DND-41 (cell line): ENCODE results near the gene SKIC8.

ENCODE experiments used
- ATAC-seq: fragments of 200-7000 bp; cut with Tn5 transposase; 3 replicates; pipeline ENCODE4 v1.9.1; 2021; ENCODE audit warnings: low read depth; ENCODE audit not compliant: insufficient read depth
- DNase-seq: peaks from one replicate; pipeline ENCODE4 v3.0.0-alpha.2; 2020
- H2AFZ ChIP-seq: 2 replicates; pipeline ENCODE4 v1.6.0; 2012; ENCODE audit warnings: low read depth, low read length
- H3K27ac ChIP-seq: 2 replicates; pipeline ENCODE4 v1.5.1; 2012; ENCODE audit warnings: low read length, inconsistent platforms
- H3K27me3 ChIP-seq: fragments of 200-600 bp; sonication (generic); 2 replicates; pipeline ENCODE4 v1.6.0; 2012; ENCODE audit warnings: low read length, mild to moderate bottlenecking, inconsistent platforms; ENCODE audit not compliant: insufficient read depth, poor library complexity
- H3K36me3 ChIP-seq: 2 replicates; pipeline ENCODE4 v1.5.1; 2012; ENCODE audit warnings: low read length, inconsistent platforms; ENCODE audit not compliant: insufficient read depth
- H3K4me1 ChIP-seq: 2 replicates; pipeline ENCODE4 v1.5.1; 2012; ENCODE audit warnings: mild to moderate bottlenecking, low read length; ENCODE audit not compliant: insufficient read depth
- H3K4me2 ChIP-seq: 2 replicates; pipeline ENCODE4 v1.6.0; 2012; ENCODE audit warnings: mild to moderate bottlenecking, moderate library complexity, low read length, inconsistent platforms; ENCODE audit not compliant: insufficient read depth
- H3K4me3 ChIP-seq, 2 experiments: fragments of 200-600 bp in 1 of 2; shearing (Covaris generic) in 1 of 2; 2 replicates each; pipeline ENCODE4 v1.5.1; 2012 to 2016; ENCODE audit warnings: inconsistent platforms in 2 of 2, low read length in 2 of 2, mild to moderate bottlenecking in 2 of 2, low read depth in 1 of 2, moderate library complexity in 1 of 2
- H3K79me2 ChIP-seq: 2 replicates; pipeline ENCODE4 v1.6.0; 2012; ENCODE audit warnings: low read length, inconsistent platforms; ENCODE audit not compliant: insufficient read depth
- H3K9ac ChIP-seq: 2 replicates; pipeline ENCODE4 v1.6.0; 2012; ENCODE audit warnings: low read depth, mild to moderate bottlenecking, inconsistent platforms, low read length, moderate library complexity
- H3K9me3 ChIP-seq: 2 replicates; pipeline ENCODE4 v1.5.1; 2012; ENCODE audit warnings: low read length, moderate library complexity, mild to moderate bottlenecking, inconsistent platforms; ENCODE audit not compliant: insufficient read depth, severe bottlenecking
- H4K20me1 ChIP-seq: 2 replicates; pipeline ENCODE4 v1.6.0; 2012; ENCODE audit warnings: low read length; ENCODE audit not compliant: insufficient read depth
- CTCF ChIP-seq: IDR thresholded peaks from 2 replicates; pipeline ENCODE4 v1.5.1; 2012; ENCODE audit warnings: borderline replicate concordance, low read length, moderate library complexity, mild to moderate bottlenecking; ENCODE audit not compliant: poor library complexity, severe bottlenecking; ENCODE audit errors: extremely low read depth
- EZH2 ChIP-seq: IDR thresholded peaks from 3 replicates; pipeline ENCODE4 v1.6.1; 2012; ENCODE audit warnings: borderline replicate concordance, low read depth, mild to moderate bottlenecking, moderate library complexity, low read length, inconsistent platforms; ENCODE audit not compliant: severe bottlenecking

SKIC8 gene

GRCh38 chr15:78256044-78256437 is 43.4 kb downstream of the SKIC8 start:
- TF ChIP-seq EZH2 = no peak
- TF ChIP-seq CTCF = no peak
- no peak for DNase-seq
- Histone ChIP-seq H3K4me1 (no peaks in the 10 kb centered on the region), H3K4me2 (no peak overlapping the region), H2AFZ (no peak overlapping the region), H3K9me3 (no peaks in the 10 kb centered on the region), H4K20me1 (no peaks in the 10 kb centered on the region), H3K36me3 (no peaks in the 10 kb centered on the region), H3K27ac (no peak overlapping the region), H3K27me3 (no peaks in the 10 kb centered on the region), H3K79me2 (no peaks in the 10 kb centered on the region), H3K4me3 (no peak overlapping the region), H3K9ac (no peak overlapping the region)
- ATAC-seq = no peak

GRCh38 chr15:78255421-78256043 is 43.9 kb downstream of the SKIC8 start:
- Histone ChIP-seq H3K27me3 (no peaks in the 10 kb centered on the region), H3K4me1 (no peaks in the 10 kb centered on the region), H3K4me3 (no peak overlapping the region), H3K79me2 (no peaks in the 10 kb centered on the region), H3K27ac (no peak overlapping the region), H4K20me1 (no peaks in the 10 kb centered on the region), H3K9ac (no peak overlapping the region), H3K9me3 (no peaks in the 10 kb centered on the region), H2AFZ (no peak overlapping the region), H3K36me3 (no peaks in the 10 kb centered on the region), H3K4me2 (no peak overlapping the region)
- TF ChIP-seq CTCF (no peak), EZH2 (no peak)
- DNase-seq (no peak), ATAC-seq (no peak)

GRCh38 chr15:78251136-78251535 is 48.3 kb downstream of the SKIC8 start:
- TF ChIP-seq CTCF (no peak), EZH2 (no peak)
- H3K79me2 ChIP-seq = no peaks in the 10 kb centered on the region
- ATAC-seq = no peak
- no peak overlapping the region for H2AFZ ChIP-seq
- no peak overlapping the region for H3K9ac ChIP-seq
- no peaks in the 10 kb centered on the region for H3K9me3 ChIP-seq
- no peak for DNase-seq
- no peaks in the 10 kb centered on the region for H4K20me1 ChIP-seq
- no peaks in the 10 kb centered on the region for H3K36me3 ChIP-seq
- H3K4me3 ChIP-seq = no peak overlapping the region
- no peaks in the 10 kb centered on the region for H3K4me1 ChIP-seq
- no peak overlapping the region for H3K27ac ChIP-seq
- H3K4me2 ChIP-seq = no peak overlapping the region
- H3K27me3 ChIP-seq = no peaks in the 10 kb centered on the region
